ENCODE data around the gene CD28. TPM values are rescaled to one million over a fixed set of nuclear protein-coding genes. Genes with fewer than 3 reads are reported as not detected.
A peak's percentile ranks its signal among the peaks of the same experiment; 100 is the strongest.

CD28 gene
- total RNA-seq, 6 donors from 2014 or later = under 0.01 to 3.3 (median 1.4) TPM

DNA sequence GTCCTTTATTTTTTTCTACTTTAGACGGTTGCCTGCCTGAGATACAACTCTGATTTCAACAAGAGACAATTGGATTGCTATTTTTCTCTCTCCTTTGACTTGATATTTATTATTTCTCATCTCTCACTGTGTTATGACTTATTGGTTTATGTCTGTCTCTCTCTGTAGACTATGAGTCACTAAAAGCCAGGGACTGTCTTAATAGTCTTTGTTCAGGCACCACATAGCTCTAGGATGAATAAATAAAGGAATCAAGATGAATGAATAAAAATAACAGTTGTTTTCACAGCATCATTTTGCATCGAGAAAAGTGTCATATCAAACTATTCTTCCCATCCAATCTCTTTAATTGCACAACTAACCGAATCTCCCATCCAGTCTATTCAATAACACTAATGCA is 31.4 kb upstream of the CD28 start:
- TF ChIP-seq POLR2A (IDR thresholded peaks at IDR 0.05) (no peak), EP300 (IDR thresholded peaks at IDR 0.05) (no peak), POLR2AphosphoS5 (IDR thresholded peaks at IDR 0.05) (no peak)
- TF ChIP-seq, protein P1, sequence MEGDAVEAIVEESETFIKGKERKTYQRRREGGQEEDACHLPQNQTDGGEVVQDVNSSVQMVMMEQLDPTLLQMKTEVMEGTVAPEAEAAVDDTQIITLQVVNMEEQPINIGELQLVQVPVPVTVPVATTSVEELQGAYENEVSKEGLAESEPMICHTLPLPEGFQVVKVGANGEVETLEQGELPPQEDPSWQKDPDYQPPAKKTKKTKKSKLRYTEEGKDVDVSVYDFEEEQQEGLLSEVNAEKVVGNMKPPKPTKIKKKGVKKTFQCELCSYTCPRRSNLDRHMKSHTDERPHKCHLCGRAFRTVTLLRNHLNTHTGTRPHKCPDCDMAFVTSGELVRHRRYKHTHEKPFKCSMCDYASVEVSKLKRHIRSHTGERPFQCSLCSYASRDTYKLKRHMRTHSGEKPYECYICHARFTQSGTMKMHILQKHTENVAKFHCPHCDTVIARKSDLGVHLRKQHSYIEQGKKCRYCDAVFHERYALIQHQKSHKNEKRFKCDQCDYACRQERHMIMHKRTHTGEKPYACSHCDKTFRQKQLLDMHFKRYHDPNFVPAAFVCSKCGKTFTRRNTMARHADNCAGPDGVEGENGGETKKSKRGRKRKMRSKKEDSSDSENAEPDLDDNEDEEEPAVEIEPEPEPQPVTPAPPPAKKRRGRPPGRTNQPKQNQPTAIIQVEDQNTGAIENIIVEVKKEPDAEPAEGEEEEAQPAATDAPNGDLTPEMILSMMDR (IDR thresholded peaks at IDR 0.05) = no peak
- peak overlapping the region in 1 of 4 donors; percentile 13 for H3K27ac ChIP-seq
- H3K36me3 ChIP-seq = no peaks in the 10 kb centered on the region
- H3K9me3 ChIP-seq = no peaks in the 10 kb centered on the region
- 80 to 89% methylated on average over 3 of the region's 3 CpGs for WGBS, 2 donors
- H3K4me3 ChIP-seq = no peak overlapping the region
- no peaks in the 10 kb centered on the region for H3K27me3 ChIP-seq
- ATAC-seq (ENCODE audit: low FRiP score in 2 of 2) (no peak), DNase-seq (no peak)
- peaks cover 3 to 20% (median 9%) of the 10 kb centered on the region in 4 donors for H3K4me1 ChIP-seq

DNA sequence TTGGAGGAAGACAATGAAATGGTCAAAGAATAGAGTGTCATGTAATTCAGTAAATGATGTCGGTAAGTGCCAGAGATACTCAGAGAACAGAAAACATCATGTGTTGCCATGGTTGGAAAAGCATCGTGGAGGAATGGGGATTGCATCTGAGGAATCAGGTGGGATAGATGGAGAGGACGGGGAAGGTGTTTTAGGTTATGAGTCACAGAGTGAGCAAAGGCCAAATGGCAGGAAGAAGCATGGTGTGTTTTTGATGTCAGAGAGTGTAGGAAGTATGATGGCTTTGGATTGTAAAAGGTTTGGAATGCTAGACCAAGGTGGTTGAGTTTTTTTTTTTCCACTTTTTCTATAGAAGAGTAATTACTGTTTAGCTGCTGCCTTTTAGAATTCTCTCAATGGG is 27.5 kb upstream of the CD28 start:
- H3K27ac ChIP-seq = no peak overlapping the region

DNA sequence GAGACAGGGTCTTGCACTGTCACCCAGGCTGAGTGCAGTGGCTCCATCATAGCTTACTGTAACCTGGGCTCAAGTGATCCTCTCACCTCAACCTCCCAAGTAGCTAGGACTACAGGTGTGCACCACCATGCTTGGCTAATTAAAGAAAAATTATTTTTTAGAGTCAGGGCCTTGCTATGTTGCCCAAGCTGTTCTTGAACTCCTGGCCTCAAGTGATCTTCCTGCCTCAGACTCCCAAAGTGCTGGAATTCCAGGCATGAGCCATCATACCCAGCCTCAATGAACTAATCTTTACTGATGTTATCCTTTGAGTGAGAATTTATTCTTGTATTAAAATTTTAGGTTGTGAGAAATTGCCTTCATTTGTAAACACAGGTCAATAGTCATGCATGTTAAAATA is 27.0 kb upstream of the CD28 start:
- TF ChIP-seq POLR2A (IDR thresholded peaks at IDR 0.05) = no peak
- TF ChIP-seq EP300 (IDR thresholded peaks at IDR 0.05) = no peak
- no peak for TF ChIP-seq POLR2AphosphoS5 (IDR thresholded peaks at IDR 0.05)
- TF ChIP-seq, protein P1 (IDR thresholded peaks at IDR 0.05) = no peak
- ATAC-seq (ENCODE audit: low FRiP score in 2 of 2) (no peak), DNase-seq (no peak)
- no peak overlapping the region for H3K27ac ChIP-seq
- no peaks in the 10 kb centered on the region for H3K36me3 ChIP-seq
- no peaks in the 10 kb centered on the region for H3K9me3 ChIP-seq
- H3K27me3 ChIP-seq = no peaks in the 10 kb centered on the region
- H3K4me3 ChIP-seq = no peak overlapping the region
- H3K4me1 ChIP-seq = peaks cover 30 to 48% (median 39%) of the 10 kb centered on the region in 4 donors

More for the DNA sequence above, 27.5 kb upstream of the CD28 start:
- DNase-seq (no peak), ATAC-seq (ENCODE audit: low FRiP score in 2 of 2) (no peak)
- Histone ChIP-seq H3K4me1 (peaks cover 30 to 44% (median 37%) of the 10 kb centered on the region in 4 donors), H3K36me3 (no peaks in the 10 kb centered on the region), H3K4me3 (no peak overlapping the region), H3K27me3 (no peaks in the 10 kb centered on the region), H3K9me3 (no peaks in the 10 kb centered on the region)
- WGBS, 2 donors = 94% methylated on average over 3 of the region's 3 CpGs
- TF ChIP-seq POLR2A (IDR thresholded peaks at IDR 0.05) = no peak
- no peak for TF ChIP-seq POLR2AphosphoS5 (IDR thresholded peaks at IDR 0.05)
- TF ChIP-seq, protein P1 (IDR thresholded peaks at IDR 0.05) = no peak
- TF ChIP-seq EP300 (IDR thresholded peaks at IDR 0.05) = no peak

DNA sequence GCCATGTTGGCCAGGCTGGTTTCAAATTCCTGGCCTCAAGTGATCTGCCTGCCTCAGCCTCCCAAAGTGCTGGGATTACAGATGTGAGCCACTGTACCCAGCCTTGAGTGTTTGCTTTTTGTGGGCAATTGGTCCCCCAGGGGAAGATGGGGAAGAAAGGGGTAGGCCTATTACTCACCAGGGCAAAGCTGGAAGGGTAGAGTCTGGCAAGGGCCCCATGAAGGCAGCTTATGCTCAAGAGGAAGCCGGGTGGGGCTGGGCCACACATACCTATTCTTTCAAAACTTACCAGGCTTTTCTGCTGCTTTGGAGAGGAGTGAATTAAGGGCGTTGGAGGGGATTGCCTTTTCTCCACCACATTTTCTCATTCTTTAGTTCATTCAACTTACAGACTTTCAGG is 24.5 kb upstream of the CD28 start:
- no peak for TF ChIP-seq EP300 (IDR thresholded peaks at IDR 0.05)
- TF ChIP-seq, protein P1 (IDR thresholded peaks at IDR 0.05) = no peak
- H3K36me3 ChIP-seq = no peaks in the 10 kb centered on the region
- ATAC-seq (ENCODE audit: low FRiP score in 2 of 2) = no peak

DNA sequence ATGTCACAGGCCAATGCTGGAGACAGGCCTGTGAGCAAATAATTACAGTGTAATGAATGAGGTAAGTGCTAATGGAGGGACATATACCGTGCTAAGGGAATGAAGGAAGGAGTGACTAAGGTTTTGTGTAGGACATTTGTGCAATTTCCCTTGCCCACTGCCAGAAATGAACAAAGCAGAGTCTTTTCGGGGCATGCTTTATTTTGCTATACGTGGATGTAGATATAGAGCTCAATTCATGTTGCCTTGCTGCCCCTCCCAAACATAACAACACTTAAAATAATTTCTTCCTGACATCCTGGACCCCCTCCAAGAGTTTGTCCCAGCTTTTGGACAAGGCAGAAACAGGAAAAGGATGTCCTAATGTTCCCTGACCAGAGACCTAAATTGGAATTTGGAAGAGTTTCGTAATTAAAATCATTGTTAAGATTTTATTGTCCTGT is 23.7 kb upstream of the CD28 start:
- peak; percentile 16 to 53 for ATAC-seq (ENCODE audit: low FRiP score in 2 of 2)
- no peak for DNase-seq
- Histone ChIP-seq H3K4me3 (no peak overlapping the region), H3K27me3 (no peaks in the 10 kb centered on the region), H3K27ac (peak overlapping the region; percentile 78 to 89 (median 84)), H3K9me3 (no peaks in the 10 kb centered on the region), H3K36me3 (no peaks in the 10 kb centered on the region), H3K4me1 (peaks cover 29 to 63% (median 53%) of the 10 kb centered on the region in 4 donors)
- TF ChIP-seq, protein P1 (IDR thresholded peaks at IDR 0.05) = no peak
- TF ChIP-seq EP300 (IDR thresholded peaks at IDR 0.05) = peak in 2 of 4 donors; percentile 14 to 85
- TF ChIP-seq POLR2AphosphoS5 (IDR thresholded peaks at IDR 0.05) = peak in 1 of 2 donors; percentile 59
- WGBS, 2 donors = 30 to 37% methylated on average over 4 of the region's 4 CpGs

More for the DNA sequence above, 24.5 kb upstream of the CD28 start:
- peak overlapping the region; percentile 78 to 89 (median 84) for H3K27ac ChIP-seq
- H3K4me1 ChIP-seq = peaks cover 29 to 58% (median 52%) of the 10 kb centered on the region in 4 donors
- no peaks in the 10 kb centered on the region for H3K27me3 ChIP-seq
- no peaks in the 10 kb centered on the region for H3K9me3 ChIP-seq
- no peak overlapping the region for H3K4me3 ChIP-seq
- peak in 1 of 2 donors; percentile 45 for DNase-seq
- 50 to 71% methylated on average over 2 of the region's 2 CpGs for WGBS, 2 donors
